ENCODE data around the gene APAF1. TPM values are rescaled to one million over a fixed set of nuclear protein-coding genes. Genes with fewer than 3 reads are reported as not detected.
A peak's percentile ranks its signal among the peaks of the same experiment; 100 is the strongest.

Gene APAF1
- total and polyA plus RNA-seq, 2 donors (not counting 3 experiments of a cell fraction or from before 2014, with no cell fraction given): 7.2 to 35.2 TPM

GRCh38 chr12:98606359-98606988, 38.6 kb upstream of the APAF1 start:
- Histone ChIP-seq H3K79me2 (ENCODE audit: control insufficient read depth, insufficient read depth, low read length) (no peaks in the 10 kb centered on the region), H3K4me3 (replicated peaks in 1 of 3; ENCODE audit: insufficient read depth in 1 of 3, low read depth in 1 of 3, low read length in 3 of 3) (no peak overlapping the region), H4K20me1 (replicated peaks; ENCODE audit: control insufficient read depth, extremely low read depth, insufficient read depth, low read length) (no peaks in the 10 kb centered on the region), H3K36me3 (ENCODE audit: control insufficient read depth in 2 of 2, extremely low read depth in 1 of 2, insufficient read depth in 2 of 2, low read length in 2 of 2) (peaks cover 9 to 17% of the 10 kb centered on the region in 2 experiments), H3K27me3 (ENCODE audit: control insufficient read depth in 2 of 2, insufficient read depth in 2 of 2, low read length in 2 of 2) (no peaks in the 10 kb centered on the region), H3K4me2 (ENCODE audit: insufficient read depth, low read length) (no peak overlapping the region), H3K9me1 (replicated peaks; ENCODE audit: control insufficient read depth, extremely low read depth, insufficient read depth, low read length) (no peaks in the 10 kb centered on the region), H3K27ac (ENCODE audit: insufficient read depth, low read depth, low read length) (no peak overlapping the region), H3K9me3 (replicated peaks; ENCODE audit: control insufficient read depth, insufficient read depth, low read length) (no peaks in the 10 kb centered on the region), H3K4me1 (ENCODE audit: control insufficient read depth, extremely low read depth, insufficient read depth, low read length) (no peaks in the 10 kb centered on the region), H2AFZ (ENCODE audit: low read depth, low read length) (no peak overlapping the region), H3K9ac (replicated peaks; ENCODE audit: extremely low read depth, insufficient read depth, low read length) (no peak overlapping the region)
- TF ChIP-seq POLR2A (IDR thresholded peaks at IDR 0.05; ENCODE audit: low read depth, low read length) (no peak), POLR2AphosphoS5 (IDR thresholded peaks at IDR 0.05; ENCODE audit: insufficient read depth, low read depth, low read length) (no peak), EZH2 (IDR thresholded peaks at IDR 0.05; ENCODE audit: borderline replicate concordance, low read depth, low read length, severe bottlenecking) (no peak), GATA2 (IDR thresholded peaks at IDR 0.05; ENCODE audit: insufficient read depth, insufficient read length, low read depth, low read length) (no peak), JUN (IDR thresholded peaks at IDR 0.05; ENCODE audit: borderline replicate concordance, insufficient read depth, insufficient read length, low read depth) (no peak), MYC (IDR thresholded peaks at IDR 0.05; ENCODE audit: low read depth, low read length) (no peak), FOS (IDR thresholded peaks at IDR 0.05; ENCODE audit: borderline replicate concordance, insufficient read depth, low read length) (no peak), CTCF (IDR thresholded peaks at IDR 0.05; ENCODE audit: extremely low read depth in 1 of 2, insufficient read depth in 1 of 2, low read depth in 1 of 2, low read length in 2 of 2) (no peak)
- TF ChIP-seq, protein P1, sequence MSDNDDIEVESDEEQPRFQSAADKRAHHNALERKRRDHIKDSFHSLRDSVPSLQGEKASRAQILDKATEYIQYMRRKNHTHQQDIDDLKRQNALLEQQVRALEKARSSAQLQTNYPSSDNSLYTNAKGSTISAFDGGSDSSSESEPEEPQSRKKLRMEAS (IDR thresholded peaks at IDR 0.05; ENCODE audit: insufficient read depth, insufficient read length): no peak
- dilution Hi-C loops (cut with MboI; ENCODE audit: extremely low pct_ligation_motif_present, low sequenced_read_pairs): no loop called here
- no TSS peak for BruUV-seq (replicated peaks)
- no peak for FAIRE-seq
- peak; percentile 16 for DNase-seq (ENCODE audit: low read depth, low spot score)
- ChIA-PET CTCF (interaction anchor here (0.8 to 1.9 kb wide), 11 partner anchors 10 to 392 kb away, joined by 3 to 6 read pairs (median 4); no protein-coding TSS in a partner anchor), POLR2A (interaction anchor here (1.0 kb wide), 1 partner anchor 10 kb away, joined by 3 read pairs; no protein-coding TSS in a partner anchor)
- intact Hi-C loops (cut with micrococcal nuclease): loop anchor here (1.0 to 2.0 kb wide), 2 partner anchors 38 to 48 kb away; partner anchors contain the start of genes APAF1 and IKBIP
